ENCODE data around the gene ENOSF1.
A peak's percentile ranks its signal among the peaks of the same experiment; 100 is the strongest.

The ENOSF1 gene

GRCh38 chr18:671405-671804 is 41.0 kb downstream of the ENOSF1 start:
- no peak for DNase-seq

DNA sequence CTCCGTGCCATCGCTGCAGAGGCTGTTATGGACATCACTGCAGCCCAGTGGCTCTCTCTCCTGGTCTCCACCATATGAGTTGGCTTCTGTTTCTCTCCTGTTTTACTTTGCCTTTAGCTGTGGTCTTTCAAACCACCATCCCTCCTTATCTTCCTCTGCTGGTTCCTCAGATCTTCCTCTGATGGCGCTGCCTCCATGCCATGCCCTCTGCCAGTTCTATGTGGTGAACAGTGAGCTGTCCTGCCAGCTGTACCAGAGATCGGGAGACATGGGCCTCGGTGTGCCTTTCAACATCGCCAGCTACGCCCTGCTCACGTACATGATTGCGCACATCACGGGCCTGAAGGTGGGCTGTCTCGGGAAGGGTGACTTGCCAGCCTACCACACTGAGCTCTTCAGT is 41.9 kb downstream of the ENOSF1 start:
- no peak for DNase-seq

DNA sequence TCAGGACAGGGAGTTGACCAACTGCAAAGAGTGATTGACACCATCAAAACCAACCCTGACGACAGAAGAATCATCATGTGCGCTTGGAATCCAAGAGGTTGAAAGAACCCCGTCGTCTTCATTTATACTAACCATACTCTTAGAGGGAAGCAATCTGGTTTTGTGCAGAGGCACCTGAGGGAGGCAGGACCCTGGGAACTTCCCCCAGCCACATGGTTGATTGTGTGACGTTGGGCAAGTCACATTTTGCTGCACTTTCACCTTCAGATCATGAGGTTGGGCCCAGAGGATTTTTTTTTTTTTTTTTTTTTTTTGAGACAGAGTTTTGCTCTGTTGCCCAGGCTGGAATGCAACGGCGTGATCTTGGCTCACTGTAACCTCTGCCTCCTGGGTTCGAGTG is 43.4 kb downstream of the ENOSF1 start:
- DNase-seq = no peak

DNA sequence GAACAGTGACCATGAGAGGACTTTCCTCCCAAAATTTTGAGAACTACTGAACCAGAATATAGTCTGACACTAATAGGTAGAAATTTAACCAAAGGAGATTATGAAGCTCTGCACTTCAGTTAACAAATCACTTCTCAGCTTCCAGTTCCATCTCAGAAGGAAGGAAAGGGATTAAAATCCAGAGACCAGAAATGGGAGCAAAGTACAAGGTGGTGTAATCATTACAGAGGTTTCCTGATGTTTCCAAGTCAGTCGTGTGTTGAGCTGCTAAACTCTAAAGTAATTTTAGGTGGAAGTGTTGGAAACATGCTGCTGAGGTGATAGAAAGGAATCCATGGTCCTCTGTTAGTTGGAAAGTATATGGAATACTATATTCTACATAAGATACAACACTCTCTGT is 44.2 kb downstream of the ENOSF1 start:
- DNase-seq = no peak

GRCh38 chr18:666628-667027 is 45.8 kb downstream of the ENOSF1 start:
- no peak for DNase-seq

- no peak for DNase-seq
Measured at GRCh38 chr18:666177-666576, 46.3 kb downstream of the ENOSF1 start.

GRCh38 chr18:662197-662596 is 50.2 kb downstream of the ENOSF1 start:
- DNase-seq = no peak

GRCh38 chr18:659597-659996 is 52.8 kb downstream of the ENOSF1 start:
- no peak for DNase-seq

DNA sequence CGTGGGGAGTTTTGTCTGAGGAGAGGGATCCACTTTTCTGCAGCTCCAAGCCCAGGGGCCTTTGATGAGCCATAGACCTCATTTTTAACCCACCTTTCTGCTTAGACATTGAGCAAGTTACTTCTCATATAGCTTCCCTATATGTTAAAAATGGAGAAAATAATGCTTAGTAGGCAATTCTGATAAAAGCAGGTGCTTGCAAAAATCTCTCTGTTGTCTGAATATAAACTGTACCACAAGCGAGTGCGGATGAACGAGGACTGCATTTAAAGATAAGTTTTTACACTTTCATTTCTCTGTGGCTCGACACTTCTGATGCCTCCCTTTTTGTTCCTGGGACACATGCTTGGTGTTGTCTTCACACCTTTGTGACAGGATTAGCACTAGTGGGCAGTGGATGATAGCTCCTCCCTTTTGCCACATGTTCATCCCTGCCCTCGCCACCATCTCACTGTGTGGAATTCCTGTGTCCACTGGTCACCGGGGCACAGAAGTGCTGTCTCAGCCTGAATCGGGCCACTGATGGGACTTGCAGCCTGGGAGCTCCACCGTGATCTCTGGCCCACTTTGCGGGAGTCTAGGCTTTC is 53.4 kb downstream of the ENOSF1 start:
- DNase-seq = no peak

DNA sequence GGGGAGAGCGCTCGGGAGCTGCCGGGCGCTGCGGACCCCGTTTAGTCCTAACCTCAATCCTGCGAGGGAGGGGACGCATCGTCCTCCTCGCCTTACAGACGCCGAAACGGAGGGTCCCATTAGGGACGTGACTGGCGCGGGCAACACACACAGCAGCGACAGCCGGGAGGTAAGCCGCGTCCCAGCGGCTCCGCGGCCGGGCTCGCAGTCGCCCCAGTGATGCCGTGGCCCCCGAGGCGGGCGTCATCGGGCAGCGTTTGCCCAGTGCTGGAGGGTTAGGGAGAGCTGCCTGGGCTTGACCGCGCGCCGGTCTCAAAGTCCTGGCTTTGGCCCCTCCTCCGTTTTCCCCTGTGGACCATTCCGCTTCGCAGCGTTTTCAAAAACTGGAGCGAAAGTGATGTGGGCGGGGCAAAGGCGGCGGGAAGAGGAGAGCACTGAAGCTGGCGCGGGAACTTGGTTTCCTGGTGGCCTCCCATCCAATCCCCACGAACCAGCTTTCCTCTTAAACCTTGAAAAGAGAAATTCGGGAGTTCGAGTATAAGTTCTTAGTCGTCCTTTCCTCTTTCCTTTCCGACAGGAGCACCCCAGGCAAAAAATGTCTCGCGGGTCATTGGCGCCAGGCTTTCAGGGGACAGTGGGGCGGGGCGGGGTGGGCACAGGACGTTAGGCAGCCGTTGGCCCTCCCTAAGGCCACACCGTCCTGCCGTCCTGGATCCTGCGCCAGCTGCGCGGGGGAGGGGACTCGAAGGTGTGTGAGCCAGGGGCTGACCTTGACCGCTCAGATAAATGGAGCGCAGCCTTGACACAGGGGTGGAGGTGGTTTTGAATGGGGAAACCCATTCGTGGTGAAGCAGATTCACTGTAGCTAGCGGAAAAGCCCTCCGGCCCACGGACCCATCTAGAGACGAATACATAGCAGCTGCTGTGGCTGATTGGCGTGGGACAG is 54.2 kb downstream of the ENOSF1 start:
- DNase-seq = peak; percentile 91

- peak; percentile 82 for DNase-seq
Measured at GRCh38 chr18:657311-658000, 55.0 kb downstream of the ENOSF1 start, which contains the start of gene TYMS. TSS of gene TYMS (plus strand) at chr18:657653. CDS start at chr18:657743, 90 bp downstream.

DNA sequence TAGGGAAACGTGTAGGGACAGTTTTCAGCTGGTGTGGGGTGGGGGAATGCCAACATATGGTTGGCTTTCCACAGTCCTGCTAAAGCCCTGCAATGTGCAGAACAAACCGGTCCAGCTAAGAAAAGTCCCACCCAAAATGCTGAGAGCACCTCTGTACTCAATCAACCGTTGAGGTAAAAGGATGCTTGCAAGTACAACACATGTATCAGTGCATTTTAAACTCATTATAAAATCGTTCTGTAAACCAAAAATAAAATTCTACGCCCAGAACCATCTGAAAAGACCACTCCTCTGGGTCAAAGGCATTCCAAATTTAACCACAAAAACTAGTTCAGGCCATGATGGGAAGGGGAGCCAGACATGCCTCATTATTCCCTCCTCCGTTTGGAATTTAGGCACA is 57.0 kb downstream of the ENOSF1 start:
- DNase-seq = no peak

DNA sequence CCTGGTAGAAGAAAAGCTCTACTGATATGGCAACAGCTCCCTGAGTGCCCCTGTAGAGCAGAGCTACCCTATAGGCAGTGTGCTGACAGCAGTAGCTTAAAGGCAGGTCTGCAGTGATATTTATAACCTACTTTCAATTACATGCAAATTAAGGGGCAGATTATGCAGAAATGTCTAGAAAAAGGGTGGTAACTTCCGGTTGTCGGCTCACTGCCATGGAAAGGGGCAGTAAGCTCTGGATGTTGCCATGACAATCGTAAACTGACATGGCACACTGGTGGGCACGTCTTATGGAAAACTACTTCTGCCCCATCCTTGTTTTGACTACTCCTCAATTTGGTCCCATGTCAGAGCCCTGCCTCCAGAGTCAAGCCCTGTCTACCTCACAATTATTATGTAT is 57.8 kb downstream of the ENOSF1 start:
- no peak for DNase-seq

DNA sequence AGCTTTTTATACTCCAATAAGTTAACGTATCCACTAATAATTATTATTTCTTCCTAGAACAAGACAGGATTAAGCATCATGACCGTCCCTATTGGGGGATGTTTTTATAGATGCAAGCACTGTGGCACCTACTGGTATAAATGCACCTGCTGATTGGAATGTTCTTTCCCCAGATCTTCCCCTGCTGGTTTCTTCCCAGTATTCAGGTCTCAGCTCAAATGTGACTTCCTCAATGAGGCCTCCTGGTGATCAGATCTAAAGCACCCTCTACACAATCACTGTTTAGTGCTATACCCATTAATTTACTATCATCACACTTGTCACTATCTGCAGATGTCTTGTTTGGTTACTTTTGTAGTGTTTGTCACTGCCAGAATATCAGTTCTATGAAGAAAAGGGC is 58.9 kb downstream of the ENOSF1 start:
- DNase-seq = no peak

DNA sequence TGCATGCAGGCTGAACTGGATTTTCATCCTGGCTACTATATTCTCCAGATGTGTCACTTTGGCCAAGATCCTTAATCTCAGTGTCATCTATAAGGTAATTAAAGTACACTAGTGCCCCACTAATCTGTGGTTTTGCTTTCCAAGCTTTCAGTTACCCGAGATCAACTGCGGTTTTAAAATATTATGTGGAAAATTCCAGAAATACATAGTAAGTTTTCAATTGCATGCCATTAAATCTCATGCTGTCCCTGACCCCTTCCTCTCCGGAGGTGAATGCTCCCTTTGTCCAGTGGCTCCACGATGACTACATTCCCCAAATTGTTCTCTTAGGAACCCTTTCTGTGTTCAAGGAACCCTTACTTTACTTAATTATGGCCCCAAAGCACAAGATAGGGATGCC is 60.3 kb downstream of the ENOSF1 start:
- no peak for DNase-seq

- peak; percentile 58 for DNase-seq
Measured at GRCh38 chr18:650428-650858, 62.0 kb downstream of the ENOSF1 start.

GRCh38 chr18:649341-649740 is 63.1 kb downstream of the ENOSF1 start:
- DNase-seq = no peak

DNA sequence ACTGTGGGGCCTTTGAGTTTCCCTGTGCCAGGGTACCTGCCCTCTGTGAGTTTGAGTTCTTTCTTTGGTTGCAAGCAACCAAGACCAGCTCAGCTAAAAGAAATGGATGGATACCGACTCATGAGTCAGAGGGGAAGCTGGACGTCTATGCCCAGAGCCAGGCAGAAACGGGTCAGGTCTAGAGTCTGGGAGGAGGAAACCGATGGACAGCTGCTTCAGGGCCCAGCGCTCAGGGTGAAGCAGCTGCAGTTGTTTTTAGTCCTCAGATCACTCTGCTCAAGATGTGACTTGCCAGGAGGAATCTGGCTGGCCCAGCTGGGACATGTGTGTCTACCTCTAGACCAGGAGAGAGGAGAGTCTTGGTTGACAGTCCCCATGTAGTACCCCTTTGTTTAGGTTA is 65.1 kb downstream of the ENOSF1 start:
- no peak for DNase-seq

DNA sequence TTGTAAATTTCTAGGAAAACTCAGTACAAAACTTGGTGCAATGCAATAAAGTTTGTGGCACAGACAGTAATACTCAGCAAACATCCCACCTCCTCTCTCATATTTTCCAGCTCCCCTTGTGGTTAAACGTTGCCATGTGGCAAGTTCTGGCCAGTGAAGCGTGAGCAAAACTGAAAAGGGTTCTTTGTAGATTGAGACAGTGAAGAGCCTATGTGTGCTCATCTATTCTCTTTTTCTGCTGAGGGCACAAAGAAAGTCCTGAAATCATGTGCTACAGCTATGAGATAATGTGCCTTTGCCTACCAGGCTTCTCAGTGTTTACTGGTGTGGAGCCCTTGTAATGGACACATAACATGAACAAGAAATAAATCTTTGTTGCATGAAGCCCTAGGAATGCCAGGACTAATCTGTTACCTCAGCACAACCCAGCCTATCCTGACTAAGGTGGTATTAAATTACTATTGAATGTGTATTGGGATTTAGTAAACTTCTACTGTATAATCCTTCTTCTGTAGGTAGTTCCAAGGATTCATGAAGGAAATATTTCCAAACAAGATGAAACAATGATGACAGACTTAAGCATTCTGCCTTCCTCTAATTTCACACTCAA is 67.9 kb downstream of the ENOSF1 start:
- peak; percentile 66 for DNase-seq

DNA sequence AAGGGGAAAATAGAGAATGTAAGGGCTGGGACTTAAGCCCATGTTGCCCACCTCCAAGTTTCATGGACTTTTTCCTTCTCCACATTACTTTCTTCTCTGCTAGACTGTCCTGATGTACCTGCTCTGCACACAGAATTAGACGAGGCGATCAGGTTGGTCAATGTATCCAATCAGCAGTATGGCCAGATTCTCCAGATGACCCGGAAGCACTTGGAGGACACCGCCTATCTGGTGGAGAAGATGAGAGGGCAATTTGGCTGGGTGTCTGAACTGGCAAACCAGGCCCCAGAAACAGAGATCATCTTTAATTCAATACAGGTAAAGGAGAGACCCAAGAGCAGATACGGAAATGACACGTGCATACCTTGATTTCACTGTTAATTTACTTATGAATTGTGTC is 71.2 kb downstream of the ENOSF1 start:
- no peak for DNase-seq

DNA sequence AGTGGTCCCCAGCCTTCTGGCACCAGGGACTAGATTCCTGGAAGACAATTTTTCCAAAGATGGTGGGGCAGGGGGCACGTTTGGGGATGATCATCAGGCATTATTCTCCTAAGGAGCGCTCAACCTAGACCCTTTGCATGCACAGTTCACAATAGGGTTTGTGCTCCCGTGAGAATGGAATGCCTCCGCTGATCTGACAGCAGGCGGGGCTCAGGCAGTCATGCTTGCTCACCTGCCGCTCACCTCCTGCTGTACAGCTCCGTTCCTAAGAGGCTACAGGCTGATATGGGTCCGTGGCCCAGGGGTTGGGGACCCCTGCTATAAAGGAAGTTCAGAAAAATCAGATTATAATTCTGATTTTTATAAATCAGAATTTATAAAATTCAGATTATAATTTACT is 77.3 kb downstream of the ENOSF1 start:
- DNase-seq = no peak

- no peak for DNase-seq
Measured at GRCh38 chr18:634551-635045, 77.8 kb downstream of the ENOSF1 start.

GRCh38 chr18:631560-631959 is 80.9 kb downstream of the ENOSF1 start:
- no peak for DNase-seq

All from activated CD4-positive, alpha-beta T cell treated with anti-CD3 and anti-CD28 coated beads, Interleukin-2, Interleukin-6, amounts not matched to agents 100 ng/mL and 50 ng/mL, durations not matched to agents 16 hours and 8 hours (primary cell).